HepG2 (cell line): Measurements from ENCODE around the gene ZBTB20. TPM values are rescaled to one million over a fixed set of nuclear protein-coding genes. Genes with fewer than 3 reads are reported as not detected.

Source experiments
- ATAC-seq: fragments of 200-7000 bp; cut with Tn5 transposase; 3 replicates; pipeline ENCODE4 v1.9.1; 2020; ENCODE audit warnings: mild to moderate bottlenecking, moderate library complexity
- BruUV-seq: library from RNA; stranded (reverse); fragments of 400-500 nt; replicated peaks from 2 replicates; lab custom pipeline; 2021; lab: Mats Ljungman, UMichigan
- CTCF ChIA-PET: fragments of 300-600 bp; formaldehyde crosslinking; extraction: SDS; loops from one replicate; lab custom pipeline; 2021; ENCODE audit warnings: low total read pairs, inconsistent platforms, low intra/inter-chr PET ratio; lab: Yijun Ruan, JAX
- POLR2A ChIA-PET: fragments of 350-600 bp; sonication (Branson Sonifier 250); formaldehyde crosslinking; loops from one replicate; lab custom pipeline; 2020; ENCODE audit warnings: antibody characterized with exemption, inconsistent platforms; lab: Yijun Ruan, JAX
- DNase-seq: peaks from one replicate; pipeline ENCODE4 v3.0.0-alpha.2; 2015; ENCODE audit warnings: low spot score
- FAIRE-seq: peaks from 3 replicates; lab custom pipeline; 2011; peaks lifted over from hg19 to GRCh38; lab: Jason Lieb, UNC
- H2AFZ ChIP-seq: one replicate; pipeline ENCODE4 v1.6.1; 2011; ENCODE audit warnings: low read length, inconsistent platforms
- H3K27ac ChIP-seq: fragments of 300-600 bp; 3 replicates; pipeline ENCODE4 v1.8.0; 2011; ENCODE audit warnings: mixed run types, mild to moderate bottlenecking, mixed read lengths, low read length, inconsistent platforms; ENCODE audit not compliant: insufficient read depth; ENCODE audit errors: extremely low read length
- H3K27me3 ChIP-seq, 2 experiments: fragments of 200-600 bp in 1 of 2; 2 replicates in 1 of 2; 3 replicates in 1 of 2; pipeline versions ENCODE4 v1.6.0 to v1.8.0; 2011; ENCODE audit warnings: low read length in 2 of 2, mild to moderate bottlenecking in 2 of 2, moderate library complexity in 2 of 2, inconsistent platforms in 1 of 2; ENCODE audit not compliant: insufficient read depth in 2 of 2, control insufficient read depth in 1 of 2
- H3K36me3 ChIP-seq, 2 experiments: fragments of 200-600 bp in 1 of 2; replicated peaks in 1 of 2; 2 replicates in 1 of 2; 3 replicates in 1 of 2; pipeline versions ENCODE4 v1.5.1 to v1.8.0; 2011; ENCODE audit warnings: low read length in 2 of 2, inconsistent platforms in 1 of 2; ENCODE audit not compliant: insufficient read depth in 2 of 2, control insufficient read depth in 1 of 2
- H3K4me1 ChIP-seq: 2 replicates; pipeline ENCODE4 v1.5.1; 2012; ENCODE audit warnings: low read length, inconsistent platforms; ENCODE audit not compliant: insufficient read depth
- H3K4me2 ChIP-seq: 2 replicates; pipeline ENCODE4 v1.6.0; 2011; ENCODE audit warnings: low read depth, low read length, inconsistent platforms
- H3K4me3 ChIP-seq, 3 experiments: fragments of 200-600 bp in 1 of 3; sonication (generic), shearing (Covaris generic) in 1 of 3; replicated peaks in 1 of 3; 2 replicates each; pipeline ENCODE4 v1.5.1; 2011 to 2016; ENCODE audit warnings: low read length in 3 of 3, inconsistent platforms in 2 of 3, low read depth in 2 of 3, mild to moderate bottlenecking in 2 of 3, control low read depth in 1 of 3, mixed read lengths in 1 of 3; ENCODE audit not compliant: insufficient read depth in 1 of 3
- H3K79me2 ChIP-seq: one replicate; pipeline ENCODE4 v1.6.1; 2011; ENCODE audit warnings: low read length, inconsistent platforms; ENCODE audit not compliant: insufficient read depth
- H3K9ac ChIP-seq: 2 replicates; pipeline ENCODE4 v1.6.0; 2011; ENCODE audit warnings: mild to moderate bottlenecking, low read depth, low read length, inconsistent platforms; ENCODE audit not compliant: insufficient read depth
- H3K9me3 ChIP-seq: 2 replicates; pipeline ENCODE4 v1.5.1; 2012; ENCODE audit warnings: mild to moderate bottlenecking, low read length
- H4K20me1 ChIP-seq: 2 replicates; pipeline ENCODE4 v1.6.0; 2011; ENCODE audit warnings: inconsistent platforms, mild to moderate bottlenecking, low read length, moderate library complexity; ENCODE audit not compliant: insufficient read depth
- EHMT2 ChIP-seq: fragments of 200-600 bp; sonication (generic); IDR thresholded peaks from 2 replicates; pipeline ENCODE4 v1.7.0; 2017; ENCODE audit warnings: antibody characterized with exemption, low read depth, low read length, borderline replicate concordance
- FIP1L1 ChIP-seq: fragments of 200-400 bp; formaldehyde crosslinking; IDR thresholded peaks from 2 replicates; pipeline ENCODE4 v1.6.1; 2018; ENCODE audit warnings: low read depth, mild to moderate bottlenecking, low read length, moderate library complexity, borderline replicate concordance; ENCODE audit not compliant: insufficient read depth
- KDM4B ChIP-seq: sonication (generic); formaldehyde crosslinking; IDR thresholded peaks from 2 replicates; pipeline ENCODE4 v1.4.0; 2020; ENCODE audit warnings: missing genetic modification reagents
- MIXL1 ChIP-seq: IDR thresholded peaks from 2 replicates; pipeline ENCODE4 v1.6.1; 2016
- SAP130 ChIP-seq: IDR thresholded peaks from 2 replicates; pipeline ENCODE4 v1.6.1; 2016; ENCODE audit warnings: low read depth
- SIX4 ChIP-seq: sonication (generic); formaldehyde crosslinking; IDR thresholded peaks from 2 replicates; pipeline ENCODE4 v1.4.0; 2020; ENCODE audit warnings: missing genetic modification reagents
- ZNF33A ChIP-seq: sonication (generic); formaldehyde crosslinking; IDR thresholded peaks from 2 replicates; pipeline ENCODE4 v1.5.1; 2020; ENCODE audit warnings: missing genetic modification reagents, mild to moderate bottlenecking, moderate library complexity, borderline replicate concordance
- ZNF552 ChIP-seq: sonication (generic); formaldehyde crosslinking; IDR thresholded peaks from 2 replicates; pipeline ENCODE4 v1.9.0; 2022; ENCODE audit warnings: missing genetic modification reagents, mild to moderate bottlenecking, borderline replicate concordance
- ZNF724P ChIP-seq: sonication (generic); formaldehyde crosslinking; IDR thresholded peaks from 2 replicates; pipeline ENCODE4 v1.8.0; 2022; ENCODE audit warnings: missing genetic modification reagents, borderline replicate concordance
- ZNF766 ChIP-seq: sonication (generic); formaldehyde crosslinking; IDR thresholded peaks from 2 replicates; pipeline ENCODE4 v1.5.0; 2020; ENCODE audit warnings: missing genetic modification reagents, borderline replicate concordance
- WGBS: methylation state at CpG from one replicate; pipeline ENCODE4 v1.1.6; 2017; ENCODE audit warnings: low lambda C conversion rate; 5-methylcytosine and 5-hydroxymethylcytosine counted together
- in situ Hi-C: cut with HindIII; loops from 2 replicates; pipeline ENCODE4 v1.10.0; 2017; ENCODE audit warnings: low pct_unique_long_range_greater_than_20kb; ENCODE audit not compliant: extremely low pct_ligation_motif_present
- intact Hi-C: fragments of 100-400 bp; cut with micrococcal nuclease; formaldehyde crosslinking; loops from one replicate; pipeline ENCODE4 v1.10.0; 2022; ENCODE audit not compliant: unreplicated experiment
- polyA plus RNA-seq, 8 experiments: library from polyadenylated mRNA; depleted of rRNA in 3 of 8; stranded (reverse) in 7 of 8; unstranded in 1 of 8; fragments of >200 nt; fragmentation: Illumina TruSeq in 4 of 8; extraction: Trizol in 4 of 8; gene quantifications; 2 replicates each; pipeline versions ENCODE4 v1.2.1 to v1.2.3, GENCODE V29; 2011 to 2016; ENCODE audit warnings: low read depth in 4 of 8, missing spikeins in 1 of 8, mixed read lengths in 1 of 8; ENCODE audit not compliant: insufficient read depth in 1 of 8
- total RNA-seq, 5 experiments: library from RNA; depleted of rRNA; stranded (reverse); fragments of >200 nt; fragmentation: Illumina TruSeq; extraction: Trizol; gene quantifications; 2 replicates each; pipeline ENCODE4 v1.2.3, GENCODE V29; 2016; ENCODE audit warnings: low read depth in 1 of 5
- TF ChIP-seq, protein P1 (sequence below): sonication (generic); formaldehyde crosslinking; IDR thresholded peaks from 2 replicates; pipeline ENCODE4 v1.4.0; 2020; ENCODE audit warnings: mild to moderate bottlenecking, missing genetic modification reagents
- TF ChIP-seq, protein P2 (sequence below): sonication (generic); formaldehyde crosslinking; IDR thresholded peaks from 2 replicates; pipeline ENCODE4 v1.5.0; 2020; ENCODE audit warnings: missing genetic modification reagents

ZBTB20 gene
- total and polyA plus RNA-seq, 2 of the 13 experiments (the other 11 are each of a cell fraction or from before 2014, with no cell fraction given) = 1.9 to 8.8 TPM

DNA sequence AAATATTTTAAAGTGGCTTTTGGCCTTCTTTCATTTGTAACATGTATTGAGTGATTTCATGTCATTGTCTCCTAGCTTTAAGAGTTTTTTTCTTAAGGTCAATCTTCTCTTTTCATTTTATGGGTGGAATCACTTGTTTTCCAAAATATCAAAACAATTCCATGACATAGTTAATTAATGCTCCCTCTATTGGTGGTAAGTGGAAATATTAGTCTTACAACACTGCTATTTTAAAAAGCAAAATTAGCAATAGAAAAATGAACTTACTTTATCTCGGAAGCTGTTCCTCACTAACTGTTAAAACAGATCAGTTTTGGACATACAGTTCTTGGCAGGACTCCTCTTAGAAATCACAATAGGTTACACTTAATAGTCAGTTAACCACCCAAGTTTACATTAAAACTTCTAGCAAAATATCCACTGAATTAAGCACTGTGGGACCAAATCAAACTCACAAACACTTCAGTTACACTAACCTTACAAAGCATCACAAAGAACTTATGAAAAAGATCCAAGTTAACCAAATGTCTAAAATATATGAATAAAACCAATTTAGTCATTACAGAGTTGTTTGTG lies 810.9 kb downstream of the ZBTB20 start:
- DNase-seq (no peak), FAIRE-seq (no peak), ATAC-seq (no peak)
- Histone ChIP-seq H3K4me2 (no peak overlapping the region), H2AFZ (no peak overlapping the region), H3K27ac (no peak overlapping the region), H3K9ac (no peak overlapping the region)
- in situ Hi-C loops = no loop called here
- no peak for TF ChIP-seq ZNF33A
- TF ChIP-seq MIXL1 = peak; percentile 38; the same call in 1 of the 2 replicates
- TF ChIP-seq, all 625 proteins: peak for 1
- Histone ChIP-seq H3K36me3 (peaks cover 2 to 13% of the 10 kb centered on the region in 2 experiments; a peak in 3 of 5 replicates), H4K20me1 (no peaks in the 10 kb centered on the region), H3K9me3 (no peaks in the 10 kb centered on the region), H3K4me1 (peaks cover 4% of the 10 kb centered on the region; the same call in 1 of the 2 replicates), H3K79me2 (no peaks in the 10 kb centered on the region), H3K4me3 (no peak overlapping the region), H3K27me3 (no peaks in the 10 kb centered on the region)
- ChIA-PET CTCF (no interaction called here), POLR2A (no interaction called here)
- intact Hi-C loops = no loop called here
- 93% methylated on average over 1 of the region's 1 CpG for WGBS
- BruUV-seq = no TSS peak

DNA sequence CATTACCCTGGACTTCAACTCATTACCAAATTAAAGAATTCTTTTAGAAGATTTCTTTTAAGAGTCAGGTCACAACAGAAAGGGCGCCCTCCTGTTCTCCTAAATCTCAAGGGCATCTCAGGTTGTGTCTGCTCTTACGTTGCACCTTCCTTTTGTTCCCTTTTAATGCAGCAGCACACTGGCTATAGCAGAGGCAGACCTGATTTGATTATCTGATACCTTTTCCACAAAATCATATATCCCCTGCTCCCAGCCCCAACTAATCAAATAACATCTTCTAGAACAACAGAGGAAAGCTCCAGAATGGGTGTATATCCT lies 813.2 kb downstream of the ZBTB20 start:
- intact Hi-C loops = no loop called here
- Histone ChIP-seq H3K27me3 (no peaks in the 10 kb centered on the region), H3K36me3 (peaks cover 0 to 9% of the 10 kb centered on the region in 2 experiments; a peak in 2 of 5 replicates), H3K27ac (no peak overlapping the region), H4K20me1 (no peaks in the 10 kb centered on the region), H3K4me3 (no peak overlapping the region), H2AFZ (no peak overlapping the region), H3K79me2 (no peaks in the 10 kb centered on the region), H3K4me1 (peaks cover 10% of the 10 kb centered on the region; the same call in 1 of the 2 replicates)
- no TSS peak for BruUV-seq
- 100% methylated on average over 2 of the region's 2 CpGs for WGBS
- POLR2A ChIA-PET = no interaction called here
- no peak for TF ChIP-seq ZNF724P (CRISPR knock-in tag)
- no peak for TF ChIP-seq KDM4B (CRISPR knock-in tag)
- TF ChIP-seq FIP1L1 = no peak
- TF ChIP-seq, protein P1, sequence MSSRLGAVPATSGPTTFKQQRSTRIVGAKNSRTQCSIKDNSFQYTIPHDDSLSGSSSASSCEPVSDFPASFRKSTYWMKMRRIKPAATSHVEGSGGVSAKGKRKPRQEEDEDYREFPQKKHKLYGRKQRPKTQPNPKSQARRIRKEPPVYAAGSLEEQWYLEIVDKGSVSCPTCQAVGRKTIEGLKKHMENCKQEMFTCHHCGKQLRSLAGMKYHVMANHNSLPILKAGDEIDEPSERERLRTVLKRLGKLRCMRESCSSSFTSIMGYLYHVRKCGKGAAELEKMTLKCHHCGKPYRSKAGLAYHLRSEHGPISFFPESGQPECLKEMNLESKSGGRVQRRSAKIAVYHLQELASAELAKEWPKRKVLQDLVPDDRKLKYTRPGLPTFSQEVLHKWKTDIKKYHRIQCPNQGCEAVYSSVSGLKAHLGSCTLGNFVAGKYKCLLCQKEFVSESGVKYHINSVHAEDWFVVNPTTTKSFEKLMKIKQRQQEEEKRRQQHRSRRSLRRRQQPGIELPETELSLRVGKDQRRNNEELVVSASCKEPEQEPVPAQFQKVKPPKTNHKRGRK = no peak
- TF ChIP-seq EHMT2 = no peak
- no peak for TF ChIP-seq SAP130 (CRISPR knock-in tag)
- TF ChIP-seq ZNF766 (CRISPR knock-in tag) = no peak
- TF ChIP-seq ZNF552 (CRISPR knock-in tag) = no peak
- TF ChIP-seq SIX4 (CRISPR knock-in tag) = no peak
- TF ChIP-seq, protein P2, sequence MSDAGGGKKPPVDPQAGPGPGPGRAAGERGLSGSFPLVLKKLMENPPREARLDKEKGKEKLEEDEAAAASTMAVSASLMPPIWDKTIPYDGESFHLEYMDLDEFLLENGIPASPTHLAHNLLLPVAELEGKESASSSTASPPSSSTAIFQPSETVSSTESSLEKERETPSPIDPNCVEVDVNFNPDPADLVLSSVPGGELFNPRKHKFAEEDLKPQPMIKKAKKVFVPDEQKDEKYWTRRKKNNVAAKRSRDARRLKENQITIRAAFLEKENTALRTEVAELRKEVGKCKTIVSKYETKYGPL (CRISPR knock-in tag) = no peak
- TF ChIP-seq, all 625 proteins: peak for 0
- DNase-seq (no peak), ATAC-seq (no peak), FAIRE-seq (no peak)
- CTCF ChIA-PET = no interaction called here
- H3K9me3 ChIP-seq = no peaks in the 10 kb centered on the region
- H3K9ac ChIP-seq = no peak overlapping the region
- in situ Hi-C loops = no loop called here
- H3K4me2 ChIP-seq = no peak overlapping the region
